ENCODE results near the gene ZNF814. TPM values are rescaled to one million over a fixed set of nuclear protein-coding genes. Genes with fewer than 3 reads are reported as not detected.
A peak's percentile ranks its signal among the peaks of the same experiment; 100 is the strongest.
"Not testable (repeated sequence)": the region's sequence is repeated elsewhere in the genome, so short reads cannot be mapped to it uniquely, and the experiment has no call there.

Gene ZNF814
- total and polyA plus RNA-seq, 4 donors, result 7.2 to 29.4 (median 11.7) TPM

GRCh38 chr19:57887195-57887941 is 1.5 kb downstream of the ZNF814 start:
- H3K36me3 ChIP-seq (ENCODE audit: control insufficient read depth in 4 of 4, insufficient read depth in 4 of 4, low read length in 4 of 4), result peaks cover 3 to 26% (median 8%) of the 10 kb centered on the region in 4 donors
- H3K27me3 ChIP-seq (ENCODE audit: control insufficient read depth in 3 of 3, insufficient read depth in 3 of 3, low read length in 2 of 3), result no peaks in the 10 kb centered on the region
- H3K4me1 ChIP-seq (ENCODE audit: control insufficient read depth in 5 of 5, insufficient read depth in 5 of 5, low read length in 5 of 5), result peaks cover 0 to 9% (median 7%) of the 10 kb centered on the region in 5 donors
- WGBS, 2 donors, result 39 to 49% methylated on average over 6 of the region's 6 CpGs
- peaks cover 0 to 26% (median 3%) of the 10 kb centered on the region in 4 donors for H3K9me3 ChIP-seq (ENCODE audit: control insufficient read depth in 4 of 4, insufficient read depth in 3 of 4, low read length in 3 of 4)
- no peak overlapping the region for H3K4me3 ChIP-seq
- no peak for ATAC-seq (ENCODE audit: insufficient read depth, low FRiP score)
- no peak overlapping the region for H3K9ac ChIP-seq (ENCODE audit: insufficient read depth in 1 of 2, low read length in 2 of 2)
- DNase-seq, result peak in 2 of 3 donors; percentile 54 to 73
- TF ChIP-seq, protein P1, sequence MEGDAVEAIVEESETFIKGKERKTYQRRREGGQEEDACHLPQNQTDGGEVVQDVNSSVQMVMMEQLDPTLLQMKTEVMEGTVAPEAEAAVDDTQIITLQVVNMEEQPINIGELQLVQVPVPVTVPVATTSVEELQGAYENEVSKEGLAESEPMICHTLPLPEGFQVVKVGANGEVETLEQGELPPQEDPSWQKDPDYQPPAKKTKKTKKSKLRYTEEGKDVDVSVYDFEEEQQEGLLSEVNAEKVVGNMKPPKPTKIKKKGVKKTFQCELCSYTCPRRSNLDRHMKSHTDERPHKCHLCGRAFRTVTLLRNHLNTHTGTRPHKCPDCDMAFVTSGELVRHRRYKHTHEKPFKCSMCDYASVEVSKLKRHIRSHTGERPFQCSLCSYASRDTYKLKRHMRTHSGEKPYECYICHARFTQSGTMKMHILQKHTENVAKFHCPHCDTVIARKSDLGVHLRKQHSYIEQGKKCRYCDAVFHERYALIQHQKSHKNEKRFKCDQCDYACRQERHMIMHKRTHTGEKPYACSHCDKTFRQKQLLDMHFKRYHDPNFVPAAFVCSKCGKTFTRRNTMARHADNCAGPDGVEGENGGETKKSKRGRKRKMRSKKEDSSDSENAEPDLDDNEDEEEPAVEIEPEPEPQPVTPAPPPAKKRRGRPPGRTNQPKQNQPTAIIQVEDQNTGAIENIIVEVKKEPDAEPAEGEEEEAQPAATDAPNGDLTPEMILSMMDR (IDR thresholded peaks at IDR 0.05; ENCODE audit: control extremely low read depth, extremely low read depth), result no peak
- no peak overlapping the region for H3K27ac ChIP-seq (ENCODE audit: low read depth in 1 of 2, low read length in 1 of 2)

DNA sequence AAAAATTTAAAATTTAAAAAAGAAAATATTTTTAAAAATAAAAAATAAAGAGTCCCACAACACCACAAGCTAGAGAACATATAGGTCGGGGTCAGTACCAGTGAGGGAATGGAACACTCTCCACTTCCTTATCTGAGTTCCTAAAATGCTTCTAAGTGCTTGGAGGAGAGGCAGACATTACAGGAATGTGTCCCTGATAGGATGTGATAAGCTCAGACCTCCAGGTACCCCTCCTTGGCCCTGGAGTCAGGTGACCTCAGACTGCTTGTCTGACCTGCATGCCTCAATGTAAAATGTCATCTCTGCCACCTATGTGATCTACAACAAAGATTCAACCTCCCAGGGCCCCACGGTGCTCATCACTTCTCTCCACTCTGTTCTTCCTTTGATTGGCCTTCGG is 2.8 kb downstream of the ZNF814 start:
- peaks cover 0 to 26% (median 3%) of the 10 kb centered on the region in 4 donors for H3K9me3 ChIP-seq (ENCODE audit: control insufficient read depth in 4 of 4, insufficient read depth in 3 of 4, low read length in 3 of 4)
- H3K4me3 ChIP-seq, result no peak overlapping the region
- H3K4me1 ChIP-seq (ENCODE audit: control insufficient read depth in 5 of 5, insufficient read depth in 5 of 5, low read length in 5 of 5), result peaks cover 0 to 9% (median 7%) of the 10 kb centered on the region in 5 donors
- DNase-seq (no peak), ATAC-seq (ENCODE audit: insufficient read depth, low FRiP score) (no peak)
- H3K27me3 ChIP-seq (ENCODE audit: control insufficient read depth in 3 of 3, insufficient read depth in 3 of 3, low read length in 2 of 3), result no peaks in the 10 kb centered on the region
- no peak overlapping the region for H3K27ac ChIP-seq (ENCODE audit: low read depth in 1 of 2, low read length in 1 of 2)
- no peak overlapping the region for H3K9ac ChIP-seq (ENCODE audit: insufficient read depth in 1 of 2, low read length in 2 of 2)
- H3K36me3 ChIP-seq (ENCODE audit: control insufficient read depth in 4 of 4, insufficient read depth in 4 of 4, low read length in 4 of 4), result peaks cover 3 to 26% (median 8%) of the 10 kb centered on the region in 4 donors
- WGBS, 2 donors, result 88 to 90% methylated on average over 3 of the region's 3 CpGs
- TF ChIP-seq, protein P1 (IDR thresholded peaks at IDR 0.05; ENCODE audit: control extremely low read depth, extremely low read depth), result no peak

- ATAC-seq (ENCODE audit: insufficient read depth, low FRiP score); H3K9ac ChIP-seq (ENCODE audit: insufficient read depth in 1 of 2, low read length in 2 of 2); H3K4me3 ChIP-seq; H3K27ac ChIP-seq (ENCODE audit: low read depth in 1 of 2, low read length in 1 of 2); H3K4me1 ChIP-seq (ENCODE audit: control insufficient read depth in 5 of 5, insufficient read depth in 5 of 5, low read length in 5 of 5); H3K27me3 ChIP-seq (ENCODE audit: control insufficient read depth in 3 of 3, insufficient read depth in 3 of 3, low read length in 2 of 3); DNase-seq: not testable (repeated sequence)
- peaks cover 12 to 60% (median 37%) of the 10 kb centered on the region in 4 donors for H3K9me3 ChIP-seq (ENCODE audit: control insufficient read depth in 4 of 4, insufficient read depth in 3 of 4, low read length in 3 of 4)
- WGBS, 2 donors, result 95 to 97% methylated on average over 8 of the region's 8 CpGs
- peaks cover 13 to 53% (median 40%) of the 10 kb centered on the region in 4 donors for H3K36me3 ChIP-seq (ENCODE audit: control insufficient read depth in 4 of 4, insufficient read depth in 4 of 4, low read length in 4 of 4)
These were observed 14.7 kb downstream of the ZNF814 start for GRCh38 chr19:57873883-57874799.

- no peak overlapping the region for H3K9ac ChIP-seq (ENCODE audit: insufficient read depth in 1 of 2, low read length in 2 of 2)
These were observed 16.4 kb downstream of the ZNF814 start for GRCh38 chr19:57872450-57872849.

More at GRCh38 chr19:57872450-57872849, 16.4 kb downstream of the ZNF814 start:
- H3K36me3 ChIP-seq (ENCODE audit: control insufficient read depth in 4 of 4, insufficient read depth in 4 of 4, low read length in 4 of 4), result peaks cover 12 to 50% (median 43%) of the 10 kb centered on the region in 4 donors
- no peaks in the 10 kb centered on the region for H3K27me3 ChIP-seq (ENCODE audit: control insufficient read depth in 3 of 3, insufficient read depth in 3 of 3, low read length in 2 of 3)
- no peak overlapping the region for H3K27ac ChIP-seq (ENCODE audit: low read depth in 1 of 2, low read length in 1 of 2)
- DNase-seq, result no peak
- no peaks in the 10 kb centered on the region for H3K4me1 ChIP-seq (ENCODE audit: control insufficient read depth in 5 of 5, insufficient read depth in 5 of 5, low read length in 5 of 5)
- ATAC-seq (ENCODE audit: insufficient read depth, low FRiP score), result no peak
- H3K9me3 ChIP-seq (ENCODE audit: control insufficient read depth in 4 of 4, insufficient read depth in 3 of 4, low read length in 3 of 4), result peaks cover 12 to 62% (median 39%) of the 10 kb centered on the region in 4 donors
- TF ChIP-seq, protein P1 (IDR thresholded peaks at IDR 0.05; ENCODE audit: control extremely low read depth, extremely low read depth), result no peak
- H3K4me3 ChIP-seq, result no peak overlapping the region
